Esophagus squamous epithelium (tissue), 5 donors: ENCODE data around the gene PDZD4. TPM values are rescaled to one million over a fixed set of nuclear protein-coding genes. Genes with fewer than 3 reads are reported as not detected.

ENCODE experiments used
- DNase-seq: peaks from one replicate; lab custom pipeline; 2025; lab: John Stamatoyannopoulos, UW
- H3K27ac ChIP-seq, 4 donors: fragments of 200-600 bp; sonication (generic); one replicate each; pipeline ENCODE4 v1.5.1; 2016 to 2019; ENCODE audit warnings: mild to moderate bottlenecking in 1 of 4
- H3K27me3 ChIP-seq, 4 donors: fragments of 200-600 bp; sonication (generic); 1 replicate in 3 of 4; 2 replicates in 1 of 4; pipeline versions ENCODE4 v1.5.1 to v1.6.0; 2017 to 2021; ENCODE audit warnings: antibody characterized with exemption in 1 of 4
- H3K36me3 ChIP-seq, 3 donors: fragments of 200-600 bp; sonication (generic); one replicate each; pipeline ENCODE4 v1.5.1; 2016 to 2019
- H3K4me1 ChIP-seq, 3 donors: fragments of 200-600 bp; sonication (generic); one replicate each; pipeline ENCODE4 v1.5.1; 2017 to 2019
- H3K4me3 ChIP-seq, 4 donors: fragments of 200-600 bp; sonication (generic); 1 replicate in 3 of 4; 2 replicates in 1 of 4; pipeline ENCODE4 v1.5.1; 2016 to 2019; ENCODE audit warnings: mild to moderate bottlenecking in 2 of 4, moderate library complexity in 1 of 4
- H3K9me3 ChIP-seq, 3 donors: fragments of 200-600 bp; sonication (generic); one replicate each; pipeline ENCODE4 v1.5.1; 2016 to 2019
- CTCF ChIP-seq, 6 experiments: fragments of 450-650 bp in 4 of 6; fragments of 200-600 bp in 2 of 6; sonication (generic) in 2 of 6; IDR thresholded peaks; one replicate each; pipeline ENCODE4 v1.5.1; 2016 to 2019; ENCODE audit warnings: antibody characterized with exemption in 6 of 6, mild to moderate bottlenecking in 4 of 6, moderate library complexity in 4 of 6
- POLR2A ChIP-seq, 4 donors: fragments of 450-650 bp; IDR thresholded peaks; one replicate each; pipeline ENCODE4 v1.6.1; 2017; ENCODE audit warnings: antibody characterized with exemption in 4 of 4, mild to moderate bottlenecking in 4 of 4, moderate library complexity in 3 of 4
- WGBS, 2 donors: methylation state at CpG; one replicate each; pipeline ENCODE4 v1.1.5; 2018; 5-methylcytosine and 5-hydroxymethylcytosine counted together
- intact Hi-C: fragments of 100-400 bp; cut with DNase I; formaldehyde crosslinking; loops from one replicate; pipeline ENCODE4 v1.15.0; 2022
- total RNA-seq, 4 donors: library from RNA; depleted of rRNA; stranded (reverse); fragments of >200 nt; gene quantifications; one replicate each; pipeline ENCODE4 v1.1.0, GENCODE V29; 2016
- donor health status: DM: yes; HTN: yes; CAD: no.

Gene PDZD4
- total RNA-seq, 4 donors from 2014 or later = 0.97 to 3.4 (median 1.9) TPM

- TF ChIP-seq CTCF (IDR thresholded peaks at IDR 0.05) = no peak
- TF ChIP-seq POLR2A (IDR thresholded peaks at IDR 0.05) = no peak
- Histone ChIP-seq H3K36me3 (no peaks in the 10 kb centered on the region), H3K27ac (no peak overlapping the region), H3K4me3 (no peak overlapping the region), H3K9me3 (no peaks in the 10 kb centered on the region), H3K27me3 (peaks cover 0 to 4% (median 0%) of the 10 kb centered on the region in 4 donors), H3K4me1 (no peaks in the 10 kb centered on the region)
- no peak for DNase-seq
- intact Hi-C loops = no loop called here
- WGBS, 2 donors = 62 to 67% methylated on average over 2 of the region's 3 CpGs
Observed at GRCh38 chrX:153853180-153853901, 23.0 kb upstream of the PDZD4 start.

DNA sequence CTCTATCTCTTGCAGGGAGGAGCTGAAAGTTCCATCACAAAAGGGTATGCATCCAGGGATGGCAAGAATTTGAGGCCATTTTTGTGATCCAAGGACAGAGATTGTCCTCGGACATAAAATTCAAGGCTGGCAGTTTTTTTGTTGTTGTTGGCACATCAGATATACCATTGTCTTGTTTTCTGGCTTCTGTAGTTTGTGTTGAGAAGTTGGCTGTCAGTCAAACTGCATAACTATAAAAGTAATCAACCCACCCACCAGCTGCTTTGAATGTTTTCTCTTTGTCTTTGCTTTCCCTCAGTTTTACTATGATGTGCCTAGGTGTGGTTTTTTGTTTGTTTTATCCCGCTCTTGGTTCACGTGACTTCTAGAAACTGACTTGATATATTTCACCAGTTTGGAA is 21.6 kb upstream of the PDZD4 start:
- Histone ChIP-seq H3K9me3 (no peaks in the 10 kb centered on the region), H3K4me3 (no peak overlapping the region), H3K36me3 (no peaks in the 10 kb centered on the region), H3K27ac (no peak overlapping the region), H3K27me3 (peaks cover 0 to 4% (median 0%) of the 10 kb centered on the region in 4 donors), H3K4me1 (no peaks in the 10 kb centered on the region)
- 44 to 74% methylated on average over 3 of the region's 3 CpGs for WGBS, 2 donors
- no peak for TF ChIP-seq CTCF (IDR thresholded peaks at IDR 0.05)
- TF ChIP-seq POLR2A (IDR thresholded peaks at IDR 0.05) = no peak
- no peak for DNase-seq
- intact Hi-C loops = no loop called here

DNA sequence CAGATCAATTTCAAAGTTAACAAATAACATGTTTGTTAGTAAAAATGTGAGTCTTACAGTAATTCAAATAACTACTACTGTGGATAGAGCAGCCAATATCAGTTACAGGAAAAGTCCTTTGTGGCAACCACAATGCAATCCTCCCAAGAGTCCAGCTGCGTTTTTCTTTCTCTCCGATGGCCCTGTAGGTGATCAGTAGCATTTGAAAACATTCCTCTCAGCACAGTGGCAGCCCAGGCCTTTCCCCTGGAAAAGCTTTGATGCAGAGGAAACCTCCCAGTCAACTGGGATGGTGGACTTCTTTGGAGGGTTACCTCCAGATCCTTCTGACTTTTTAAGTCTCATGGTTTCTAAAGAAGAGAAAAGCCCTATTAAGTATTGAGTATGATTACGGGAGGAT is 18.0 kb upstream of the PDZD4 start:
- DNase-seq = no peak
- H3K36me3 ChIP-seq = no peaks in the 10 kb centered on the region
- no peak overlapping the region for H3K27ac ChIP-seq
- intact Hi-C loops = no loop called here
- no peak overlapping the region for H3K4me3 ChIP-seq
- 20 to 50% methylated on average over 1 to 3 of the region's 3 CpGs for WGBS, 2 donors
- peaks cover 0 to 8% (median 3%) of the 10 kb centered on the region in 4 donors for H3K27me3 ChIP-seq
- H3K9me3 ChIP-seq = no peaks in the 10 kb centered on the region
- TF ChIP-seq POLR2A (IDR thresholded peaks at IDR 0.05) (no peak), CTCF (IDR thresholded peaks at IDR 0.05) (no peak)
- no peaks in the 10 kb centered on the region for H3K4me1 ChIP-seq

- Histone ChIP-seq H3K27me3 (peaks cover 0 to 8% (median 4%) of the 10 kb centered on the region in 4 donors), H3K4me3 (no peak overlapping the region), H3K27ac (no peak overlapping the region), H3K4me1 (no peaks in the 10 kb centered on the region), H3K36me3 (no peaks in the 10 kb centered on the region), H3K9me3 (no peaks in the 10 kb centered on the region)
- 7 to 20% methylated on average over 3 of the region's 3 CpGs for WGBS, 2 donors
- DNase-seq = no peak
- no peak for TF ChIP-seq POLR2A (IDR thresholded peaks at IDR 0.05)
- no peak for TF ChIP-seq CTCF (IDR thresholded peaks at IDR 0.05)
- intact Hi-C loops = no loop called here
Observed at GRCh38 chrX:153845842-153846241, 15.5 kb upstream of the PDZD4 start.

GRCh38 chrX:153845195-153845594 is 14.9 kb upstream of the PDZD4 start:
- Histone ChIP-seq H3K4me3 (no peak overlapping the region), H3K9me3 (no peaks in the 10 kb centered on the region), H3K36me3 (no peaks in the 10 kb centered on the region), H3K27me3 (peaks cover 0 to 8% (median 4%) of the 10 kb centered on the region in 4 donors), H3K4me1 (no peaks in the 10 kb centered on the region), H3K27ac (no peak overlapping the region)
- intact Hi-C loops = no loop called here
- no peak for TF ChIP-seq POLR2A (IDR thresholded peaks at IDR 0.05)
- TF ChIP-seq CTCF (IDR thresholded peaks at IDR 0.05) = no peak
- DNase-seq = no peak
- WGBS, 2 donors = 20 to 42% methylated on average over 5 to 6 of the region's 6 CpGs
